DND-41 (cell line): ENCODE results near the gene RBBP6.

Source experiments
- ATAC-seq: fragments of 200-7000 bp; cut with Tn5 transposase; 3 replicates; pipeline ENCODE4 v1.9.1; 2021; ENCODE audit warnings: low read depth; ENCODE audit not compliant: insufficient read depth
- DNase-seq: peaks from one replicate; pipeline ENCODE4 v3.0.0-alpha.2; 2020
- H2AFZ ChIP-seq: 2 replicates; pipeline ENCODE4 v1.6.0; 2012; ENCODE audit warnings: low read depth, low read length
- H3K27ac ChIP-seq: 2 replicates; pipeline ENCODE4 v1.5.1; 2012; ENCODE audit warnings: low read length, inconsistent platforms
- H3K27me3 ChIP-seq: fragments of 200-600 bp; sonication (generic); 2 replicates; pipeline ENCODE4 v1.6.0; 2012; ENCODE audit warnings: low read length, mild to moderate bottlenecking, inconsistent platforms; ENCODE audit not compliant: insufficient read depth, poor library complexity
- H3K36me3 ChIP-seq: 2 replicates; pipeline ENCODE4 v1.5.1; 2012; ENCODE audit warnings: low read length, inconsistent platforms; ENCODE audit not compliant: insufficient read depth
- H3K4me1 ChIP-seq: 2 replicates; pipeline ENCODE4 v1.5.1; 2012; ENCODE audit warnings: mild to moderate bottlenecking, low read length; ENCODE audit not compliant: insufficient read depth
- H3K4me2 ChIP-seq: 2 replicates; pipeline ENCODE4 v1.6.0; 2012; ENCODE audit warnings: mild to moderate bottlenecking, moderate library complexity, low read length, inconsistent platforms; ENCODE audit not compliant: insufficient read depth
- H3K4me3 ChIP-seq, 2 experiments: fragments of 200-600 bp in 1 of 2; shearing (Covaris generic) in 1 of 2; 2 replicates each; pipeline ENCODE4 v1.5.1; 2012 to 2016; ENCODE audit warnings: inconsistent platforms in 2 of 2, low read length in 2 of 2, mild to moderate bottlenecking in 2 of 2, low read depth in 1 of 2, moderate library complexity in 1 of 2
- H3K79me2 ChIP-seq: 2 replicates; pipeline ENCODE4 v1.6.0; 2012; ENCODE audit warnings: low read length, inconsistent platforms; ENCODE audit not compliant: insufficient read depth
- H3K9ac ChIP-seq: 2 replicates; pipeline ENCODE4 v1.6.0; 2012; ENCODE audit warnings: low read depth, mild to moderate bottlenecking, inconsistent platforms, low read length, moderate library complexity
- H3K9me3 ChIP-seq: 2 replicates; pipeline ENCODE4 v1.5.1; 2012; ENCODE audit warnings: low read length, moderate library complexity, mild to moderate bottlenecking, inconsistent platforms; ENCODE audit not compliant: insufficient read depth, severe bottlenecking
- H4K20me1 ChIP-seq: 2 replicates; pipeline ENCODE4 v1.6.0; 2012; ENCODE audit warnings: low read length; ENCODE audit not compliant: insufficient read depth
- EZH2 ChIP-seq: IDR thresholded peaks from 3 replicates; pipeline ENCODE4 v1.6.1; 2012; ENCODE audit warnings: borderline replicate concordance, low read depth, mild to moderate bottlenecking, moderate library complexity, low read length, inconsistent platforms; ENCODE audit not compliant: severe bottlenecking
- TF ChIP-seq, protein P1 (sequence below): IDR thresholded peaks from 2 replicates; pipeline ENCODE4 v1.5.1; 2012; ENCODE audit warnings: borderline replicate concordance, low read length, moderate library complexity, mild to moderate bottlenecking; ENCODE audit not compliant: poor library complexity, severe bottlenecking; ENCODE audit errors: extremely low read depth

Gene RBBP6

DNA sequence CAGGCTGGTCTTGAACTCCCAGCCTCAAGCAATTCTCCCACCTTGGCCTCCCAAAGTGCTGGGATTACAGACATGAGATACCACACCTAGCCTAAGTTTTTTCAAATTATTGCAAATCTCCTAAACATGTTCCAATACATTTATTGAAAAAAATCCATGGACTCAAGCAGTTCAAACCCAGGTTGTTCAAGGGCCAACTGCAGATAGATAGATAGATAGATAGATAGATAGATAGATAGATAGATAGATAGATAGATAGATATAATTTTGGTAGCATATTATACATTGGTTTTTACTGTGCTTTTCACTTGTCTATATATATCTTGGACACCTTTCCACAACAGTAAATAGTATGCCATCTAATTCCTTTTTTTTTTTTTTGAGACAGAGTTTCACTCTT, 20.9 kb upstream of the RBBP6 start:
- H4K20me1 ChIP-seq, result no peaks in the 10 kb centered on the region
- H3K36me3 ChIP-seq, result no peaks in the 10 kb centered on the region
- H3K4me3 ChIP-seq, result no peak overlapping the region
- TF ChIP-seq, protein P1, sequence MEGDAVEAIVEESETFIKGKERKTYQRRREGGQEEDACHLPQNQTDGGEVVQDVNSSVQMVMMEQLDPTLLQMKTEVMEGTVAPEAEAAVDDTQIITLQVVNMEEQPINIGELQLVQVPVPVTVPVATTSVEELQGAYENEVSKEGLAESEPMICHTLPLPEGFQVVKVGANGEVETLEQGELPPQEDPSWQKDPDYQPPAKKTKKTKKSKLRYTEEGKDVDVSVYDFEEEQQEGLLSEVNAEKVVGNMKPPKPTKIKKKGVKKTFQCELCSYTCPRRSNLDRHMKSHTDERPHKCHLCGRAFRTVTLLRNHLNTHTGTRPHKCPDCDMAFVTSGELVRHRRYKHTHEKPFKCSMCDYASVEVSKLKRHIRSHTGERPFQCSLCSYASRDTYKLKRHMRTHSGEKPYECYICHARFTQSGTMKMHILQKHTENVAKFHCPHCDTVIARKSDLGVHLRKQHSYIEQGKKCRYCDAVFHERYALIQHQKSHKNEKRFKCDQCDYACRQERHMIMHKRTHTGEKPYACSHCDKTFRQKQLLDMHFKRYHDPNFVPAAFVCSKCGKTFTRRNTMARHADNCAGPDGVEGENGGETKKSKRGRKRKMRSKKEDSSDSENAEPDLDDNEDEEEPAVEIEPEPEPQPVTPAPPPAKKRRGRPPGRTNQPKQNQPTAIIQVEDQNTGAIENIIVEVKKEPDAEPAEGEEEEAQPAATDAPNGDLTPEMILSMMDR, result no peak
- TF ChIP-seq EZH2, result no peak
- no peak for ATAC-seq
- DNase-seq, result no peak
- no peaks in the 10 kb centered on the region for H3K9me3 ChIP-seq
- peaks cover 3% of the 10 kb centered on the region for H3K4me1 ChIP-seq
- no peak overlapping the region for H3K9ac ChIP-seq
- no peaks in the 10 kb centered on the region for H3K27me3 ChIP-seq
- no peak overlapping the region for H3K4me2 ChIP-seq
- H3K79me2 ChIP-seq, result no peaks in the 10 kb centered on the region
- H2AFZ ChIP-seq, result no peak overlapping the region
- H3K27ac ChIP-seq, result no peak overlapping the region

DNA sequence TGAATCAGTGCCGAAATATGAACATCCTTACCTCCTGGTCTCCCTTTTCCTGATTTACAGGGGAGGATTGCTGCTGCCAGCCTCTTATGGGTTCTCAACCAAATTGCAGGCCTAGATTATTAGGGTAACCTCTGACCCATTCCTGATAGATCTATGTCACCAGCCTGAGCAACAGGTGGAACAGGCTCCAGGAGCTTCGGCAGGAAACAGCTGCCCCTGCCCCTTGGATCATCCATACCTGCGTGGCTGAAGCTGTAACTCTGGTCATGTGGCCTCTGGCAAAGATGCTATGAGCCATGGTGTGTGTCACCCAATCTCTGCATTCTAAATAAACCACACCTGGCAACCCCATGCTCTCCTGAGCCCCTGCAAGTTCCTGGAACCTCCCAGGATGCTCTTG, 18.4 kb upstream of the RBBP6 start:
- H3K27me3 ChIP-seq, result no peaks in the 10 kb centered on the region
- no peaks in the 10 kb centered on the region for H3K9me3 ChIP-seq
- peaks cover 3% of the 10 kb centered on the region for H3K4me1 ChIP-seq
- H3K36me3 ChIP-seq, result no peaks in the 10 kb centered on the region
- H2AFZ ChIP-seq, result no peak overlapping the region
- no peaks in the 10 kb centered on the region for H4K20me1 ChIP-seq
- H3K4me3 ChIP-seq, result no peak overlapping the region
- no peak overlapping the region for H3K9ac ChIP-seq
- H3K27ac ChIP-seq, result no peak overlapping the region
- DNase-seq (no peak), ATAC-seq (no peak)
- no peaks in the 10 kb centered on the region for H3K79me2 ChIP-seq
- TF ChIP-seq, protein P1, result no peak
- no peak for TF ChIP-seq EZH2
- H3K4me2 ChIP-seq, result no peak overlapping the region

DNA sequence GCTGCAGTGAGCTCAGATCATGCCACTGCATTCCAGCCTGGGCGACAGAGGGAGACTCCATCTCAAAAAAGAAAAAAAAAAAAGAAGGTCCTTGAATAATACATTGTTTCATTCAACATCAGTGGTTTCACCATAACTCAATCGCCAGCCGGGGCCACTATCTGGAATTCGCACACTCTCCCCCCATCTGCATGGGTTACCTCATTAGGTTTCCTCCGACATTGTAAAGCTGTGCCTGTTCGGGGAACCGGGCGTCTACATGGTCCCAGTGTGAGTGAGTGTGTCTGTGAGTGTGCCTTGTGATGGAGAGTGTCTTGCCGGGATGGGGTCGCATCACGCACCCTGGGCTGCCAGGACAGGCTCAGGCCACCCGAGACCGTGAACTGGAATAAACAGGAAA, 16.6 kb upstream of the RBBP6 start:
- H3K4me3 ChIP-seq, result no peak overlapping the region
- no peaks in the 10 kb centered on the region for H3K79me2 ChIP-seq
- DNase-seq (no peak), ATAC-seq (no peak)
- H3K9ac ChIP-seq, result no peak overlapping the region
- H3K36me3 ChIP-seq, result no peaks in the 10 kb centered on the region
- no peaks in the 10 kb centered on the region for H3K4me1 ChIP-seq
- H2AFZ ChIP-seq, result no peak overlapping the region
- H3K4me2 ChIP-seq, result no peak overlapping the region
- H3K9me3 ChIP-seq, result no peaks in the 10 kb centered on the region
- no peaks in the 10 kb centered on the region for H3K27me3 ChIP-seq
- H3K27ac ChIP-seq, result no peak overlapping the region
- no peaks in the 10 kb centered on the region for H4K20me1 ChIP-seq
- TF ChIP-seq EZH2, result no peak
- TF ChIP-seq, protein P1, result no peak

DNA sequence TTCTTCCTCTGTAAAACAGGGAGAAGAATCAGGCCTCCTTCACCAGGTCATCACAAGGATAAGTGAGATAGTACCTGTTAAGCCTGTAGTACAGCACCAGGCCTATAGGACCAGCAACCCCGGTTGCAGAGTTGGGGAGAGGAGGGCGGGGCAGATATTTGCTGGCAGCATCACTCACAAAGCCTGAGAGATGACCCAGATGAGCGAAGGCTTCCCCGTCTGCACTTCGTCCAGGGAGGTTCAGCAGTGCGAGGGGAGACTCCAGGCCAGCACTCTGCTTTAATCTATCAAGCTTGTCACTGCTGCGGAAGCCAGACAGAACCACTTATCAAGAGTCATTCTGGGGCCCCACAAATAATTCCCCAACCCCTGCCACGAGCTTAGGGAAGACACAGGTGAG, 15.8 kb upstream of the RBBP6 start:
- H3K9ac ChIP-seq, result no peak overlapping the region
- no peaks in the 10 kb centered on the region for H3K36me3 ChIP-seq
- H3K9me3 ChIP-seq, result no peaks in the 10 kb centered on the region
- no peaks in the 10 kb centered on the region for H3K4me1 ChIP-seq
- H3K27ac ChIP-seq, result no peak overlapping the region
- no peaks in the 10 kb centered on the region for H3K27me3 ChIP-seq
- no peak overlapping the region for H3K4me3 ChIP-seq
- TF ChIP-seq, protein P1, result no peak
- TF ChIP-seq EZH2, result no peak
- ATAC-seq, result no peak
- no peak overlapping the region for H2AFZ ChIP-seq
- no peaks in the 10 kb centered on the region for H4K20me1 ChIP-seq
- no peak for DNase-seq
- H3K4me2 ChIP-seq, result no peak overlapping the region
- H3K79me2 ChIP-seq, result no peaks in the 10 kb centered on the region
